Tibial nerve (tissue), 4 donors: Measurements from ENCODE around the gene ZNRF3. TPM values are rescaled to one million over a fixed set of nuclear protein-coding genes. Genes with fewer than 3 reads are reported as not detected.
A peak's percentile ranks its signal among the peaks of the same experiment; 100 is the strongest.

ENCODE experiments used
- DNase-seq, 2 donors: peaks; one replicate each; pipeline ENCODE4 v3.0.0-alpha.2; 2019; ENCODE audit warnings: low spot score in 2 of 2
- H3K27ac ChIP-seq, 4 donors: fragments of 200-600 bp; sonication (generic) in 3 of 4; one replicate each; pipeline ENCODE4 v1.5.1; 2017 to 2019; ENCODE audit warnings: mild to moderate bottlenecking in 1 of 4
- H3K27me3 ChIP-seq, 2 donors: fragments of 200-600 bp; sonication (generic) in 1 of 2; one replicate each; pipeline versions ENCODE4 v1.5.1 to v1.6.0; 2017 to 2019
- H3K36me3 ChIP-seq, 3 donors: fragments of 200-600 bp; sonication (generic); one replicate each; pipeline ENCODE4 v1.5.1; 2018 to 2019
- H3K4me1 ChIP-seq, 4 donors: fragments of 200-600 bp; sonication (generic) in 3 of 4; one replicate each; pipeline ENCODE4 v1.5.1; 2017 to 2019
- H3K4me3 ChIP-seq, 4 donors: fragments of 200-600 bp; sonication (generic) in 3 of 4; one replicate each; pipeline ENCODE4 v1.5.1; 2017 to 2019; ENCODE audit warnings: mild to moderate bottlenecking in 1 of 4, moderate library complexity in 1 of 4
- H3K9me3 ChIP-seq, 4 donors: fragments of 200-600 bp; sonication (generic) in 3 of 4; one replicate each; pipeline ENCODE4 v1.5.1; 2017 to 2019
- EP300 ChIP-seq, 2 donors: sonication (generic); formaldehyde crosslinking; IDR thresholded peaks; one replicate each; pipeline ENCODE4 v1.6.1; 2017; ENCODE audit warnings: antibody characterized with exemption in 2 of 2, mild to moderate bottlenecking in 1 of 2
- POLR2A ChIP-seq, 2 donors: fragments of 450-650 bp; IDR thresholded peaks; one replicate each; pipeline ENCODE4 v1.6.1; 2017; ENCODE audit warnings: antibody characterized with exemption in 2 of 2, mild to moderate bottlenecking in 2 of 2, moderate library complexity in 2 of 2
- WGBS, 2 donors: methylation state at CpG; one replicate each; pipeline ENCODE4 v1.1.5; 2018; 5-methylcytosine and 5-hydroxymethylcytosine counted together
- total RNA-seq, 4 donors: library from RNA; depleted of rRNA; stranded (reverse); fragments of >200 nt; gene quantifications; one replicate each; pipeline ENCODE4 v1.1.0, GENCODE V29; 2016
- TF ChIP-seq, protein P1 (sequence below), 5 experiments: fragments of 200-600 bp in 3 of 5; fragments of 450-650 bp in 2 of 5; sonication (generic) in 3 of 5; IDR thresholded peaks; one replicate each; pipeline ENCODE4 v1.5.1; 2016 to 2019; ENCODE audit warnings: antibody characterized with exemption in 5 of 5, mild to moderate bottlenecking in 3 of 5, moderate library complexity in 2 of 5

ZNRF3 gene
- 10 to 100 TPM; 18.0 to 37.9 (median 23.5) TPM for total RNA-seq

DNA sequence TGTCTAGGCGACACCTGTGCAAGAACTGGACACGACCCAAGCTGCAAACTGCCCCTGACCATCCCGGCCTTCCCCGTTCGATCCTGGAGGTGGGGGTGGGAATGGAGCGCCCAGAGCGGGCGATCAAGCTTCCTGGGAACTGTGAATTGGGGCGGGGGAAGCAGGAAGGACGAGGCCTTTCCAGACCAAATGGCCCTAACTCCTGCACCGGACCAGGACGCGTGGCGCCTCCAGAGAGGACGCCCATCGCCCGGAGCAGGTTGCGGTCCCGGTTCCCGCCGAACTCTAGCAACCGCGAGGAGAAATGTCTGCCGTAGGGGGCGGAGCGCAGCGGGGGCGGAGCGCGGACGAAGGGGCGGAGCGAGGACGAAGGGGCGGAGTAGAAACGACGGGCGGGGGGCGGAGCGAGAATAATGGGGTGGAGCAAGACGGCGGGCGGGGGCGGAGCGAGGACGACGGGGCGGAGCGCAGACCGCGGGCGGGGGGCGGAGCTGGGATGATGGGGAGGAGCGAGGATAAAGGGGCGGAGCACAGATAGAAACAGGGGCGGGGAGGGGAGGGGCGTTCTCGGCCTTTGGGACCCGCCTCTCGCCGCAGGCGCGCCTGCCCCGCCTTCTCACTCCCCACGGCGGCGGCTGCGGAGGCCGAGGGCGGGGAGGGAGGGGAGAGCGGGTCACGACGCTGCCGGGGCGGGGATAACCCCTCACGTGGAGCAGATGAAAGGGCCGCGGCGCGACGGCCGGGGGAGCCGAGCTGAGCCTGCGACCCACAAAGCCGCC lies at the start of gene ZNRF3:
Gene ZNRF3 (plus strand): TSS at position 695 of the 779 bp plus-strand sequence. CDS start 195 bp downstream, outside the sequence.
- Histone ChIP-seq H3K9me3 (no peaks in the 10 kb centered on the region), H3K27me3 (no peaks in the 10 kb centered on the region), H3K4me3 (peak within 1 kb of the TSS; percentile 55 to 83 (median 60)), H3K4me1 (peaks cover 0 to 46% (median 16%) of the 10 kb centered on the region in 4 donors), H3K36me3 (no peaks in the 10 kb centered on the region), H3K27ac (peak within 1 kb of the TSS; percentile 15 to 87 (median 64))
- DNase-seq: peak; percentile 85 to 92
- peak in 1 of 2 donors; percentile 60 for TF ChIP-seq POLR2A (IDR thresholded peaks at IDR 0.05)
- TF ChIP-seq EP300 (IDR thresholded peaks at IDR 0.05): peak; percentile 12 to 58
- TF ChIP-seq, protein P1, sequence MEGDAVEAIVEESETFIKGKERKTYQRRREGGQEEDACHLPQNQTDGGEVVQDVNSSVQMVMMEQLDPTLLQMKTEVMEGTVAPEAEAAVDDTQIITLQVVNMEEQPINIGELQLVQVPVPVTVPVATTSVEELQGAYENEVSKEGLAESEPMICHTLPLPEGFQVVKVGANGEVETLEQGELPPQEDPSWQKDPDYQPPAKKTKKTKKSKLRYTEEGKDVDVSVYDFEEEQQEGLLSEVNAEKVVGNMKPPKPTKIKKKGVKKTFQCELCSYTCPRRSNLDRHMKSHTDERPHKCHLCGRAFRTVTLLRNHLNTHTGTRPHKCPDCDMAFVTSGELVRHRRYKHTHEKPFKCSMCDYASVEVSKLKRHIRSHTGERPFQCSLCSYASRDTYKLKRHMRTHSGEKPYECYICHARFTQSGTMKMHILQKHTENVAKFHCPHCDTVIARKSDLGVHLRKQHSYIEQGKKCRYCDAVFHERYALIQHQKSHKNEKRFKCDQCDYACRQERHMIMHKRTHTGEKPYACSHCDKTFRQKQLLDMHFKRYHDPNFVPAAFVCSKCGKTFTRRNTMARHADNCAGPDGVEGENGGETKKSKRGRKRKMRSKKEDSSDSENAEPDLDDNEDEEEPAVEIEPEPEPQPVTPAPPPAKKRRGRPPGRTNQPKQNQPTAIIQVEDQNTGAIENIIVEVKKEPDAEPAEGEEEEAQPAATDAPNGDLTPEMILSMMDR (IDR thresholded peaks at IDR 0.05): no peak
- WGBS, 2 donors: 1% methylated on average over 43 to 65 of the region's 85 CpGs

DNA sequence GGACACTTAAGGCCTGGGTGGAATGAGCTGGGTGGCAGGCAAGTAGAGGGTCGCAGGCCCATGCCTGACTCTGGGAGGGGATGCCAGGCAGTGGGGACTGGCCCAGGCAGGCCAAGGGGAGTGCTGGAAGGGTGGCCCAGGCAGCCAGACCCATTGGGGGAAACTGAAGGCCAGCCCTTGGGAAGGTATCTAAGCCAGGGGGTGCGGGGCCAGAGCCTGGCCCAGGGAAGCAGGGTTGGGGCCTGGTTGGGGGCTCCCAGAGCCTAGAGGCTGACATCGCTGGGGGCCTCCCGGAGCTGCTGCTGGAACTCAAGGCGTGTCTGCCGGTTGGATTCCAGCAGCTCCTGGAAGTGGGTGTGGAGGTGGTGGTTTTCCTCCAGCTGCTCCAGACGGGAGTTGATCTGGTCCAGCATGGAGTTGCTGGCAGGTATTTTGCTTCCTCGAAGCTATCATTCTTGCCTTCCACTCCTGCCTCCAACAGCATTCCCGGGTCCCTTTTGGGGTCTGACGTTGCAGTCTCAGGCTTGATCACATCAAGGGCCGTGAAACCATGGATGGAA lies 47.7 kb upstream of the ZNRF3 start:
- H3K4me3 ChIP-seq: no peak overlapping the region
- 84 to 95% methylated on average over 11 of the region's 11 CpGs for WGBS, 2 donors
- H3K27me3 ChIP-seq: no peaks in the 10 kb centered on the region
- no peak for DNase-seq
- TF ChIP-seq, protein P1 (IDR thresholded peaks at IDR 0.05): no peak
- no peak for TF ChIP-seq POLR2A (IDR thresholded peaks at IDR 0.05)
- TF ChIP-seq EP300 (IDR thresholded peaks at IDR 0.05): no peak
- peaks cover 0 to 13% (median 0%) of the 10 kb centered on the region in 3 donors for H3K36me3 ChIP-seq
- H3K4me1 ChIP-seq: peaks cover 0 to 3% (median 0%) of the 10 kb centered on the region in 4 donors
- H3K27ac ChIP-seq: no peak overlapping the region
- H3K9me3 ChIP-seq: no peaks in the 10 kb centered on the region

DNA sequence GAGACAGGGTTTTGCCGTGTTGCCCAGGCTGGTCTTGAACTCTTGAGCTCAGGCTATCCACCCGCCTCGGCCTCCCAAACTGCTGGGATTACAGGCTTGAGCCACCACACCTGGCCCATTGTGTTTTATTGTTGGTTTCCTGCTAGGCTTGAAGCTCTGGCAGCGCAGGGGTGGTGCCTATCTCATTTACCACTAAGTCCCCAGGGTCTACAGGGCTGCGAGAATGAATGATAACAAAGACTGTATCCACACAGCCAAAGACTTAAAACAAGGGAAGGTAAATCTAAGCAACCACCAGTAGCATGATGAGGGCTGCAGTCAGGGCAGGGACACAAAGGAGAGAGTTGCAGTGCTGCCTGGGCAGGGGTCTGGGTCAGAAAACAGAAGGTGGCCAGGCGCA lies 45.7 kb upstream of the ZNRF3 start:
- Histone ChIP-seq H3K36me3 (peaks cover 0 to 8% (median 0%) of the 10 kb centered on the region in 3 donors), H3K4me1 (no peaks in the 10 kb centered on the region), H3K27ac (no peak overlapping the region), H3K4me3 (no peak overlapping the region), H3K27me3 (no peaks in the 10 kb centered on the region), H3K9me3 (no peaks in the 10 kb centered on the region)
- 92% methylated on average over 6 of the region's 6 CpGs for WGBS, 2 donors
- no peak for DNase-seq
- TF ChIP-seq, protein P1 (IDR thresholded peaks at IDR 0.05): no peak
- TF ChIP-seq POLR2A (IDR thresholded peaks at IDR 0.05) (no peak), EP300 (IDR thresholded peaks at IDR 0.05) (no peak)

DNA sequence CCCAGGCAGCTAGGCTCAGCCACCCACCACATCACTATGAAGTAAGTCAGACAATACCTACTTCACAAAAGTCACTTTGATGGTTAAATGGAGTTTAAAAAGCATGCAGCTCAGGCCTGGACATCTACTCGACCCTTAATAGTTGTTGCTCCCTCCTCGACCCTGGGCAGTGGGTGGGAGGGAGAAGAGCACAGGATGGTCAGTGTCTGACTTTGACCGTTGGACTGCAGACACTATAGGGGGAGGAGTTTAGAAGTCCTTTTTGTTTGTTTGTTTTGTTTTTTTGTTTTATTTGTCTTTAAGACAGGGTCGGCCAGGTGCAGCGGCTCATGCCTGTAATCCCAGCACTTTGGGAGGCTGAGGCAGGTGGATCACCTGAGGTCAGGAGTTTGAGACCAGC lies 44.4 kb upstream of the ZNRF3 start:
- DNase-seq: no peak
- H3K4me1 ChIP-seq: no peaks in the 10 kb centered on the region
- H3K27me3 ChIP-seq: no peaks in the 10 kb centered on the region
- WGBS, 2 donors: 52 to 56% methylated on average over 5 of the region's 5 CpGs
- peaks cover 0 to 8% (median 0%) of the 10 kb centered on the region in 3 donors for H3K36me3 ChIP-seq
- no peak overlapping the region for H3K27ac ChIP-seq
- no peak for TF ChIP-seq EP300 (IDR thresholded peaks at IDR 0.05)
- no peak for TF ChIP-seq POLR2A (IDR thresholded peaks at IDR 0.05)
- no peak overlapping the region for H3K4me3 ChIP-seq
- no peaks in the 10 kb centered on the region for H3K9me3 ChIP-seq

DNA sequence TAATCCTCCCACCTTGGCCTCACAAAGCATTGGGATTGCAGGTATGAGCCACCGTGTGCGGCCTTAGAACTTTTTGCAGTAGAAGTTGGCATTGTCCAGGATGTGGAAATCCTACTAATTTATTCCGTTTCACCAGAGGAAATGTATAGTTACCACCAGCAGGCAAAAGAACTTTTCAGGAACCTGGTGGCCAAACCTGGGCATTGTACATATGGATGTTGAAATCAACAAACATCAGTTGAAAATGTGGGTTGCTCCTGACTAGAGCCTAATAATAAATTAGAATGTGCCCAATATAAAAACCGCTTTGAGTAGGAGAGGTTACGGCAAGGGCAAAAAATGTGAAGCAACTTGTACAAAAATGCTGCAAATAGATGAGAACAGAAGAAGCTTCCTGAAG lies 42.3 kb upstream of the ZNRF3 start:
- no peak for DNase-seq
- H3K27ac ChIP-seq: no peak overlapping the region
- peaks cover 0 to under 1% (median 0%) of the 10 kb centered on the region in 4 donors for H3K9me3 ChIP-seq
- no peaks in the 10 kb centered on the region for H3K4me1 ChIP-seq
- no peak for TF ChIP-seq POLR2A (IDR thresholded peaks at IDR 0.05)
- TF ChIP-seq, protein P1 (IDR thresholded peaks at IDR 0.05): no peak
- TF ChIP-seq EP300 (IDR thresholded peaks at IDR 0.05): no peak
- no peaks in the 10 kb centered on the region for H3K27me3 ChIP-seq
- H3K36me3 ChIP-seq: no peaks in the 10 kb centered on the region
- H3K4me3 ChIP-seq: no peak overlapping the region
- 73 to 80% methylated on average over 5 of the region's 5 CpGs for WGBS, 2 donors
